GM21528 (cell line): ENCODE measurements around the gene SLC9B1.
"Not testable (repeated sequence)": the region's sequence is repeated elsewhere in the genome, so short reads cannot be mapped to it uniquely, and the experiment has no call there.

ENCODE experiments used
- ATAC-seq: cut with Tn5 transposase; IDR thresholded peaks from one replicate; pipeline ENCODE4 v1.9.1; 2021; ENCODE audit warnings: mild to moderate bottlenecking, moderate library complexity; ENCODE audit not compliant: unreplicated experiment, low FRiP score

The SLC9B1 gene

GRCh38 chr4:102881343-102881742 is 138.2 kb downstream of the SLC9B1 start:
- ATAC-seq = no peak

GRCh38 chr4:102878901-102879300 is 140.6 kb downstream of the SLC9B1 start:
- ATAC-seq = no peak

- ATAC-seq = not testable (repeated sequence)
These were observed 141.2 kb downstream of the SLC9B1 start for GRCh38 chr4:102878349-102878748.

- not testable (repeated sequence) for ATAC-seq
These were observed 141.9 kb downstream of the SLC9B1 start for GRCh38 chr4:102877477-102878106.

- ATAC-seq = no peak
These were observed 147.7 kb downstream of the SLC9B1 start for GRCh38 chr4:102871772-102872171.

GRCh38 chr4:102869569-102870197 is 149.8 kb downstream of the SLC9B1 start:
- peak; percentile 35 for ATAC-seq

DNA sequence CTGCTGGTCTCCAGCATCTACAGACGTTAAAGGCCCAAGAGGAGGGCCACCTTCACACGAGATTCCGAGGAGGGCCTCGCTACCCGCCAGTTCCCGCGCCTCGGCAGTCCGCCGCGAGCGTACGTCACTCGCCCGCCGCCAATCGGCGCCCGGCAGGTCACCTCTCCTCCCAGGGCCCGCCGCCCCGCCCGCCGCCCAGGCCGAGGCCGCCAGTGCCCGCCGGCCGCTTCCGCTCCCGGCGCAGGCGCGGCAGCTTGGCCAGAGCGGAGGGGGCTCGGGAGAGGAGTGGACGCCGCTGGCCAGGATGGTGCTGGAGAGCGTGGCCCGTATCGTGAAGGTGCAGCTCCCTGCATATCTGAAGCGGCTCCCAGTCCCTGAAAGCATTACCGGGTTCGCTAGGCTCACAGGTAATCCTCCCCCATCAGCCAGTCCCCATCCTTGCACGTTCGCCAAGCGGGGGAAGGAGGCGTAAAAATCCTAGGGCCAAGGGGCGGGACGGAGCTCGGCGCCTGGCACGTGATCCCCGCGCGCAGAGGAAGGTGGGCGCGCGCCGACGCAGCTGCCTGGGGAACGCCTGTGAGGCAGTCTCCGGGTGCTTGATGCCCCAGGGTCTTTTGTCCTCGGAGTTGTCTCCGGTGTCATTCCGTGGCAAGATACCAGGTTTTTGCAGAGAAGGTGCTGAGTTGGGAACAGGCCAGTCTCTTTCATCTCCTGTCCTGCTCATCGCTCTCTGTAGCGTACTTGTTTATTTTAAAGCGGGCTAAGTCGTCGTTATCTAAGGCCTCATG is 150.5 kb downstream of the SLC9B1 start, which contains the start of gene CISD2:
TSS of gene CISD2 (plus strand) at position 212 of the 788 bp plus-strand sequence. CDS start at position 305, 93 bp downstream.
- peak; percentile 91 for ATAC-seq

DNA sequence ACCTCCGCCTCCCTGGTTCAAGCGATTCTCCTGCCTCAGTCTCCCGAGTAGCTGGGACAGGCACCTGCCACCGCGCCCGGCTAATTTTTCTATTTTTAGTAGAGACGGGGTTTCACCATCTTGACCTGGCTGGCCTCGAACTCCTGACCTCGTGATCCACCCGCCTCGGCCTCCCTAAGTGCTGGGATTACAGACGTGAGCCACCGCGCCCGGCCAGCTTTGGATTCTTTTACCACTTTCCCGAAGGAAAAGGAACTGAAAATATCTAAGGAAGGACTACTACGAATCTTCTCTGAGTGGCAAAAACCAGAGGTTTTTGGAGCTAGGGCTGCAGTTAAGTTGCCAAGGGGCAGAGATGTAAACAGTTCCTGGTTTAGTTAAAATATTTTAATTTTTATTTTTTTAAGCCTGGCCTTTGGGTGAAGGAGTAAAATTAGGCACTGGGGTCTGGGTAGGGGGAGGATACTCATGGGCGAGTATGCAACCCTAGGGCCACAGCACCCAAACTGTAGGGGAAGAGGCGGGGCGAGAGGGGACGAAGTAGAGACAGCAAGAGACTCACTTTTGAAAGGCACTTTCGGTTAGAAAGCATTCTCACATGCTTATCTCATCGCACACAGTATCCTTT is 151.2 kb downstream of the SLC9B1 start:
- ATAC-seq = no peak

- no peak for ATAC-seq
These were observed 152.0 kb downstream of the SLC9B1 start for GRCh38 chr4:102867278-102868152.

GRCh38 chr4:102865327-102865726 is 154.2 kb downstream of the SLC9B1 start:
- not testable (repeated sequence) for ATAC-seq

- ATAC-seq = no peak
These were observed 156.8 kb downstream of the SLC9B1 start for GRCh38 chr4:102862747-102863146.

DNA sequence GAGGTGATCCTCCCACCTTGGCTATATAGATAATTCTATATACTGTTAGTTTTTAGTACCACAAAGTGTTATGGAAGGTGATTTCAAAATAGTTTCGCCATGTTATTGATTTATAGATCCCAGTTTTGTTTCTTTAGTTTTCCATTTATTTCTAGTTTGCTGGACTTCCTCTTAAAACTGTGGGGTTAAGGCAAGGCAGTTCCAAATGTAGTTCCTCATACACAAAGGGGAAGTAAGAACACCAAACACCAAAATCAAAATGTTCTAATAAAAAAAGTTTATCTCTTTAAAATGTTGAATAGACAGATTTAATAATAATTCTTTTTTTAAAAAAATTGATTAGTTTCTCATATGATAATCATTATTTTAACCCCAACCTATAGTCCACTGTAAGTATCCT is 157.5 kb downstream of the SLC9B1 start:
- no peak for ATAC-seq

DNA sequence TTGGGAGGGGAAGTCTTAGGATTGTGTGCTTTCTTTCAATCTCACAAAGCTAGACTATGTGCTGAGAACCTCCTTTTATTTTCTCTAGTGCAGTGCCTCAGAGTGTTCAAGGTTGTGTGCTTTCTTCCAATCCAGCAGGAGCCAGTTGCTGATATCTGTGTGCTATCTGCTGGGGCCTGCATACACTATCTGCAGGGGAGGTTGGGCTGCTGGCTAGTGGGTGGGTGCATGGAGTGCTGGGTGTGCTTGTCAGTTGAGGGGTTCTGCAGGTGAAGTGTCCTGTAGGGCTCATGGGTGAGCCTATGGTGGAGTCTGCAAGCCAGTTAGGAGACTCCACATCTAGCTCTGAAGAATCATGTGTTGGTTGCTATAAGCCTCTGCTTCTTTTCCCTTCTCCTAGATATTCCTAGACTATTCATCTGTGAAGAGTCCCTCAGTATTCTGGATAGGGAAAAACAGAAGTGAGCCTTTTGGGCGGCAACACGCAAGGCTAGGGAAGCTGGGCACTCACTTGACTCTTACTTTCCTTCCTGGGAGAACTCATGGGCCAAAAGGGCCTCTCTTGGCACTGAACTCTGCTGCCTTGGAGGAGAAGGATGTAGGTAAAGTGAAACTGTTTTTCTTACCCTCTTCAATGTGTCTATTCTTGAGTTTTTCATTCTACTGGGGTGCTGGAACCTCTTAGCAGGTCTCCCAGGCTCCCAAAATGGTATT is 158.7 kb downstream of the SLC9B1 start:
- ATAC-seq = no peak

GRCh38 chr4:102858828-102859464 is 160.6 kb downstream of the SLC9B1 start:
- ATAC-seq = no peak
